KMS-11 (cell line): Measurements from ENCODE around the gene LPAR1.
"Not testable (repeated sequence)": the region's sequence is repeated elsewhere in the genome, so short reads cannot be mapped to it uniquely, and the experiment has no call there.

Experiments used
- H2AFZ ChIP-seq: fragments of 200-600 bp; sonication (generic); 2 replicates; pipeline ENCODE4 v1.6.1; 2016; ENCODE audit warnings: antibody characterized with exemption, mixed run types, low read depth
- H3K27ac ChIP-seq: fragments of 200-600 bp; sonication (generic); 2 replicates; pipeline ENCODE4 v1.6.1; 2016; ENCODE audit warnings: mild to moderate bottlenecking, mixed run types
- H3K27me3 ChIP-seq: fragments of 200-600 bp; sonication (generic); 2 replicates; pipeline ENCODE4 v1.6.1; 2017; ENCODE audit warnings: mild to moderate bottlenecking, low read depth, mixed run types, moderate library complexity; ENCODE audit not compliant: insufficient read depth
- H3K36me3 ChIP-seq: fragments of 200-600 bp; sonication (generic); 2 replicates; pipeline ENCODE4 v1.6.1; 2017; ENCODE audit warnings: mild to moderate bottlenecking, mixed run types; ENCODE audit not compliant: insufficient read depth
- H3K4me1 ChIP-seq: fragments of 200-600 bp; sonication (generic); 2 replicates; pipeline ENCODE4 v1.6.1; 2016; ENCODE audit warnings: mild to moderate bottlenecking, low read depth, mixed run types; ENCODE audit not compliant: poor library complexity, severe bottlenecking
- H3K4me2 ChIP-seq: fragments of 200-600 bp; sonication (generic); 2 replicates; pipeline ENCODE4 v1.7.0; 2016; ENCODE audit warnings: mild to moderate bottlenecking, mixed run types
- H3K4me3 ChIP-seq: fragments of 200-600 bp; sonication (generic); IDR thresholded peaks from 2 replicates; pipeline ENCODE4 v1.6.1; 2017; ENCODE audit warnings: low read depth, low read length, mixed read lengths; ENCODE audit not compliant: insufficient read depth
- H3K79me2 ChIP-seq: fragments of 200-600 bp; sonication (generic); 2 replicates; pipeline ENCODE4 v1.6.1; 2016; ENCODE audit warnings: low read depth, mixed run types; ENCODE audit not compliant: insufficient read depth
- H3K9ac ChIP-seq: fragments of 200-600 bp; sonication (generic); 2 replicates; pipeline ENCODE4 v1.6.1; 2016; ENCODE audit warnings: mild to moderate bottlenecking, mixed run types
- H4K20me1 ChIP-seq: fragments of 200-600 bp; sonication (generic); 2 replicates; pipeline ENCODE4 v1.6.1; 2016; ENCODE audit warnings: mild to moderate bottlenecking, mixed run types; ENCODE audit not compliant: insufficient read depth
- TF ChIP-seq, protein P1 (sequence below): fragments of 200-600 bp; sonication (generic); conservative IDR thresholded peaks from 2 replicates; pipeline ENCODE4 v1.6.1; 2017; ENCODE audit warnings: low read depth, mild to moderate bottlenecking, antibody characterized with exemption, low read length, moderate library complexity, mixed read lengths

The LPAR1 gene

DNA sequence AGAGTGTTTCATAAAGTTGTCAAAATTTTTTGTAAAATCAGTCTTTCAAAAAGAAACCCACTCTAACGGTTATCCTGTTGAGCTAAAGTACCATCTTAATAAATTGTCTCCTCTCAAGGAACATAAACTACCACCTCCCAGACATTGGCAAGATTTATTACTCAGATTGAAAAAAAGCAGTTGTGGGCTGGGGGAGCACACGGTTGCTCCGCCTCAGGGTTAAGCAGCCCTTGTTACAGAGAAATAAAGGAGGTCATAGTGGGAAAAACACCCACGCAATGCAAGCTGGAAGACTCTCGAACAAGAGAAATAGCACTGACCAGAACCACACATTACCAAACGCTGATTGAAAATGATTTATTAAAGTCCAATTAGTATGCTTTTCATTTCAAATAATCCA, 165.3 kb downstream of the LPAR1 start:
- H3K27ac ChIP-seq, result no peak overlapping the region
- no peaks in the 10 kb centered on the region for H3K27me3 ChIP-seq
- no peak overlapping the region for H3K9ac ChIP-seq
- H3K4me2 ChIP-seq, result no peak overlapping the region
- H3K4me1 ChIP-seq, result no peaks in the 10 kb centered on the region
- H3K4me3 ChIP-seq, result no peak overlapping the region
- TF ChIP-seq, protein P1, sequence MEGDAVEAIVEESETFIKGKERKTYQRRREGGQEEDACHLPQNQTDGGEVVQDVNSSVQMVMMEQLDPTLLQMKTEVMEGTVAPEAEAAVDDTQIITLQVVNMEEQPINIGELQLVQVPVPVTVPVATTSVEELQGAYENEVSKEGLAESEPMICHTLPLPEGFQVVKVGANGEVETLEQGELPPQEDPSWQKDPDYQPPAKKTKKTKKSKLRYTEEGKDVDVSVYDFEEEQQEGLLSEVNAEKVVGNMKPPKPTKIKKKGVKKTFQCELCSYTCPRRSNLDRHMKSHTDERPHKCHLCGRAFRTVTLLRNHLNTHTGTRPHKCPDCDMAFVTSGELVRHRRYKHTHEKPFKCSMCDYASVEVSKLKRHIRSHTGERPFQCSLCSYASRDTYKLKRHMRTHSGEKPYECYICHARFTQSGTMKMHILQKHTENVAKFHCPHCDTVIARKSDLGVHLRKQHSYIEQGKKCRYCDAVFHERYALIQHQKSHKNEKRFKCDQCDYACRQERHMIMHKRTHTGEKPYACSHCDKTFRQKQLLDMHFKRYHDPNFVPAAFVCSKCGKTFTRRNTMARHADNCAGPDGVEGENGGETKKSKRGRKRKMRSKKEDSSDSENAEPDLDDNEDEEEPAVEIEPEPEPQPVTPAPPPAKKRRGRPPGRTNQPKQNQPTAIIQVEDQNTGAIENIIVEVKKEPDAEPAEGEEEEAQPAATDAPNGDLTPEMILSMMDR, result no peak
- H2AFZ ChIP-seq, result no peak overlapping the region
- H3K79me2 ChIP-seq, result no peaks in the 10 kb centered on the region
- no peaks in the 10 kb centered on the region for H3K36me3 ChIP-seq
- H4K20me1 ChIP-seq, result no peaks in the 10 kb centered on the region

- Histone ChIP-seq H3K4me2 (no peak overlapping the region), H3K27ac (no peak overlapping the region), H3K36me3 (no peaks in the 10 kb centered on the region), H3K79me2 (no peaks in the 10 kb centered on the region), H3K27me3 (no peaks in the 10 kb centered on the region), H3K9ac (no peak overlapping the region), H2AFZ (no peak overlapping the region), H3K4me3 (no peak overlapping the region), H3K4me1 (no peaks in the 10 kb centered on the region), H4K20me1 (no peaks in the 10 kb centered on the region)
- TF ChIP-seq, protein P1, result no peak
These were observed 166.5 kb downstream of the LPAR1 start for GRCh38 chr9:110871736-110872135.

GRCh38 chr9:110869931-110870330, 168.3 kb downstream of the LPAR1 start:
- TF ChIP-seq, protein P1, result no peak
- H3K27me3 ChIP-seq, result no peaks in the 10 kb centered on the region
- H3K27ac ChIP-seq, result no peak overlapping the region
- no peak overlapping the region for H2AFZ ChIP-seq
- no peak overlapping the region for H3K4me3 ChIP-seq
- no peaks in the 10 kb centered on the region for H3K79me2 ChIP-seq
- no peak overlapping the region for H3K4me2 ChIP-seq
- no peaks in the 10 kb centered on the region for H3K4me1 ChIP-seq
- no peak overlapping the region for H3K9ac ChIP-seq
- no peaks in the 10 kb centered on the region for H4K20me1 ChIP-seq
- H3K36me3 ChIP-seq, result no peaks in the 10 kb centered on the region

- no peaks in the 10 kb centered on the region for H3K79me2 ChIP-seq
These were observed 174.3 kb downstream of the LPAR1 start for GRCh38 chr9:110864011-110864410.

DNA sequence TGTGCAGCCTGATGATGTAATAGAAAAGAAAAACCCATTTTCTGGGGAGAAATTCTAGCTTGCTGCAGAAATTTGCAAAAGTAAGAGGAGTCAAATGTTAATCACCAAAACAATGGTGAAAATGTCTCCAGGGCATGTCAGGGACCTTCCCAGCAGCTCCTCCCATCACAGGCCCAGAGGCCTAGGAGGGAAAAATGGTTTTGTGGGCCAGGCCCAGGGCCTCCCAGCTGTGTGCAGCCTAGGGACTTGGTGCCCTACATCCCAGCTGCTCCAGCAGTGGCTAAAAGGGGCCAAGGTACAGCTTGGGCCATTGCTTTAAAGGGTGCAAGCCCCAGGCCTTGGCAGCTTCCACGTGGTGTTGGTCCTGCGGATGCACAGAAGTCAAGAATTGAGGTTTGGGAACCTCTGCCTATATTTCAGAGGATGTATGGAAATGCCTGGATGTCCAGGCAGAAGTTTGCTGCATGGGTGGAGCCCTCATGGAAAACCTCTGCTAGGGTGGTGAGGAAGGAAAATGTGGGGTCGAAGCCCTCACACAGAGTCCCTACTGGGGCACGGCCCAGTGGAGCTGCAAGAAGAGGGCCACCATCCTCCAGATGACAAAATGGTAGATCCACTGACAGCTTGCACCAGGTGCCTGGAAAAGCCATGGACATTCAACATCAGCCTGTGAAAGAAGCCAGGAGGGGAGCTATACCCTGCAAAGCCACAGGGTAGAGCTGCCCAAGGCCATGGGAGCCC, 176.7 kb downstream of the LPAR1 start:
- not testable (repeated sequence) for H3K4me3 ChIP-seq, H3K27ac ChIP-seq, H4K20me1 ChIP-seq, H3K9ac ChIP-seq, H2AFZ ChIP-seq, H3K4me2 ChIP-seq, H3K4me1 ChIP-seq, H3K36me3 ChIP-seq, H3K79me2 ChIP-seq, H3K27me3 ChIP-seq

More at GRCh38 chr9:110864011-110864410, 174.3 kb downstream of the LPAR1 start:
- Histone ChIP-seq H3K27me3 (no peaks in the 10 kb centered on the region), H3K4me3 (no peak overlapping the region), H3K4me1 (no peaks in the 10 kb centered on the region), H2AFZ (no peak overlapping the region), H3K4me2 (no peak overlapping the region), H4K20me1 (no peaks in the 10 kb centered on the region), H3K27ac (no peak overlapping the region), H3K36me3 (no peaks in the 10 kb centered on the region), H3K9ac (no peak overlapping the region)
- TF ChIP-seq, protein P1, result no peak
